ENCODE data around the gene TTLL8.

Gene TTLL8

DNA sequence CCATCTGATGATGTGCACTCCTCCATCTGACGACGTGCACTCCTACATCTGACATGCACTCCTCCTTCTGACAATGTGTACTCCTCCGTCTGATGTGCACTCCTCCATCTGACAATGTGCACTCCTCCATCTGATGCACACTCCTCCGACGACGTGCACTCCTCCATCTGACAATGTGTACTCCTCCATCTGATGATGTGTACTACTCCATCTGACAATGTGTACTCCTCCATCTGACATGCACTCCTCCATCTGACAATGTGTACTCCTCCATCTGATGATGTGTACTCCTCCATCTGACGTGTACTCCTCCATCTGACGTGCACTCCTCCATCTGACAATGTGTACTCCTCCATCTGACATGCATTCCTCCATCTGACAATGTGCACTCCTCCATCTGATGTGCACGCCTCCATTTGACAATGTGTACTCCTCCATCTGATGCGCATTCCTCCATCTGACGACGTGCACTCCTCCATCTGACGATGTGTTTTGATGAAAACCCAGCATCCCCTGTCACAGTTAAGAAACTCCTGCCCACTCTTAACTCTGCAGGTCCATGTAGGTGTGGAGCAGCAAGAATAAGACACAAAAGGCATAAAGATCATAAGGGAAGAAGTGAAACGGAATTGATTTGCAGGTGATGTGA, 35.8 kb downstream of the TTLL8 start:
- Histone ChIP-seq H3K27me3 (no peaks in the 10 kb centered on the region), H3K36me3 (no peaks in the 10 kb centered on the region), H3K4me3 (ENCODE audit: low read depth, low read length) (no peak overlapping the region), H3K4me1 (no peaks in the 10 kb centered on the region), H3K9me3 (no peaks in the 10 kb centered on the region)
- TF ChIP-seq, protein P1, sequence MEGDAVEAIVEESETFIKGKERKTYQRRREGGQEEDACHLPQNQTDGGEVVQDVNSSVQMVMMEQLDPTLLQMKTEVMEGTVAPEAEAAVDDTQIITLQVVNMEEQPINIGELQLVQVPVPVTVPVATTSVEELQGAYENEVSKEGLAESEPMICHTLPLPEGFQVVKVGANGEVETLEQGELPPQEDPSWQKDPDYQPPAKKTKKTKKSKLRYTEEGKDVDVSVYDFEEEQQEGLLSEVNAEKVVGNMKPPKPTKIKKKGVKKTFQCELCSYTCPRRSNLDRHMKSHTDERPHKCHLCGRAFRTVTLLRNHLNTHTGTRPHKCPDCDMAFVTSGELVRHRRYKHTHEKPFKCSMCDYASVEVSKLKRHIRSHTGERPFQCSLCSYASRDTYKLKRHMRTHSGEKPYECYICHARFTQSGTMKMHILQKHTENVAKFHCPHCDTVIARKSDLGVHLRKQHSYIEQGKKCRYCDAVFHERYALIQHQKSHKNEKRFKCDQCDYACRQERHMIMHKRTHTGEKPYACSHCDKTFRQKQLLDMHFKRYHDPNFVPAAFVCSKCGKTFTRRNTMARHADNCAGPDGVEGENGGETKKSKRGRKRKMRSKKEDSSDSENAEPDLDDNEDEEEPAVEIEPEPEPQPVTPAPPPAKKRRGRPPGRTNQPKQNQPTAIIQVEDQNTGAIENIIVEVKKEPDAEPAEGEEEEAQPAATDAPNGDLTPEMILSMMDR (IDR thresholded peaks at IDR 0.05; ENCODE audit: low read depth, low read length) = no peak
- no peak for DNase-seq

DNA sequence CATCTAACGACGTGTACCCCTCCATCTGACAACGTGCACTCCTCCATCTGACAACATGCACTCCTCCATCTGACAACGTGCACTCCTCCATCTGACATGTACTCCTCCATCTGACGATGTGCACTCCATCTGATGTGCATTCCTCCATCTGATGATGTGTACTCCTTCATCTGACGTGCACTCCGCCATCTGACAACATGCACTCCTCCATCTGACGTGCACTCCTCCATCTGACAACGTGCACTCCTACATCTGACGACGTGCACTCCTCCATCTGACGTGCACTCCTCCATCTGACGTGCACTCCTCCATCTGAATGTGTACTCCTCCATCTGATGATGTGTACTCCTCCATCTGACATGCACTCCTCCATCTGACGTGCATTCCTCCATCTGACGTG, 37.5 kb downstream of the TTLL8 start:
- DNase-seq = no peak
- Histone ChIP-seq H3K36me3 (no peaks in the 10 kb centered on the region), H3K4me1 (no peaks in the 10 kb centered on the region), H3K27me3 (no peaks in the 10 kb centered on the region), H3K4me3 (ENCODE audit: low read depth, low read length) (no peak overlapping the region), H3K9me3 (no peaks in the 10 kb centered on the region)
- TF ChIP-seq, protein P1 (IDR thresholded peaks at IDR 0.05; ENCODE audit: low read depth, low read length) = no peak

DNA sequence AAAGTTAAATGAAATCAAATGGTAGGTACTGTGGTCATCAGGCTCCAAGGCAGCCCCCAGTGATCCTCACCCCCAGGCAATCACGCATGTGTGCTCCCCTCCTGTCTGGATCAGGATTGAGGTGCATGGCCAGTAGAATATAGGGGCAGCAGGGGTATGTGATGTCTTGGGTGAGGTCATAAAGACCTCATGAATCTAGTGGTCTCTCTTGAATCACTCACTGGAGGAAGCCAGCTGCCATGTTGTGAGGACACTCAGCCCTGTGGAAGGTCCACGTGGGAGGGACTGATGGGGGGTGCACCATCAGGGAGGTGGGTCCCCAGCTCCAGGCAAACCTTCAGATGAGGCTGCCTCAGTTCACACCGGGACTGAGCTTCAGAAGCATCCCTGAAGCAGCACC, 38.8 kb downstream of the TTLL8 start:
- H3K4me3 ChIP-seq (ENCODE audit: low read depth, low read length) = no peak overlapping the region
- H3K9me3 ChIP-seq = no peaks in the 10 kb centered on the region
- TF ChIP-seq, protein P1 (IDR thresholded peaks at IDR 0.05; ENCODE audit: low read depth, low read length) = no peak
- no peaks in the 10 kb centered on the region for H3K36me3 ChIP-seq
- no peaks in the 10 kb centered on the region for H3K4me1 ChIP-seq
- no peak for DNase-seq
- peaks cover 8% of the 10 kb centered on the region for H3K27me3 ChIP-seq

DNA sequence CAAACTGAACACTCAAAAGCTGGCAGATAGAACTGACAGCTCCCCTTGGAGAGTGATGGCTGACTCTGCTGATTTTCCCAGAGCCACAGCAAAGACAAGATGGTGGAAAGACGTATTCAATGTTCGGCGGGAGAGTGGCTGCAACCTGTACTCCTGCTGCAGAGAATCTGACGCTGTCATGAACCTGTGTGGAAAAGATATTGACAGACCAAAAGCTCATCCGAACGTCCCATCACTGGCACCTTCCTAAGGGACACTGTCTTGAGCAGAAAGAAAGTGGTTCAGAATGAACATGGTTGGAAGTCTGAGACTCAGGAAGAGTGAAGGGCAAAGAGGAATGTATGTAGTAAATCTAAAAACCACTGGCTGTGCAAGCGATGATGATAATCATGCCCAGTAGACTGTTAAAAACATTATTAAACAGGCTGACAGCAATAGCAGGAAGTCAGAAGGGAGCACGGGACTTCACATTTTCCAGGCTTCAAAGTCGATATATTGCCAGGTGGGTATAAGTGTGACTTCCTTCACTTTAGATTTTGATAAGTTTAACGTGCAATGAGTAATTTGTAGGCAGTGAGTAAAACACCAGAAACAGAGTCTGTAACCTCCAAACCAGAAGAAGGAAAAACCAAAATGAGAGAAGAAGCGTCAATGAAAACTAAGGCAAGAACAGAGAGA, 39.4 kb downstream of the TTLL8 start:
- no peak for DNase-seq
- TF ChIP-seq, protein P1 (IDR thresholded peaks at IDR 0.05; ENCODE audit: low read depth, low read length) = no peak
- Histone ChIP-seq H3K4me3 (ENCODE audit: low read depth, low read length) (no peak overlapping the region), H3K4me1 (no peaks in the 10 kb centered on the region), H3K36me3 (no peaks in the 10 kb centered on the region), H3K9me3 (no peaks in the 10 kb centered on the region), H3K27me3 (peaks cover 13% of the 10 kb centered on the region)

DNA sequence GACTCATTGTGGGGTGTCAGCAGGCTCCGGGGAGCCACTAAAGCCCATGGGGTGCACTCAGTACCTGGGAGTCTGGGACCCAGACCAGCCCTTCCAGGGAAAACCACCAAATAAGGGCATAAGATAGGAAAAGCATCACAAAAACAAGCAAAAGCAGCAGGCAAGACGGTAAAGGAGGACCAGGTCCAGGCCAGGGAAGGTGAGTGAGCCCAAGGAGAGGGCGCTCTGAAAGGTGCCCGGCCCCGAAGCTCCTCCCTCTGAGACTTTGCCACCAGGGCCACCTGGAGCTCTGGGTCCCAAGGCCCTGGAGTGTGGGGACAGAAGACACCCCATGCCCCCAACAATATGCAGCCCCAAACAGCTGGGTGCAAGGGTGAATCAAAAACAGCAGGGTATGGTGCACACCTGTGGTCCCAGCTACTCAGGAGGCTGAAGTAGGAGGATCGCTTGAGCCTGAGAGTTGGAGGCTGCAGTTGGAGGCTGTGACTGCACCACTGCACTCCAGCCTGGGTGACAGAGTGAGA, 40.3 kb downstream of the TTLL8 start:
- TF ChIP-seq, protein P1 (IDR thresholded peaks at IDR 0.05; ENCODE audit: low read depth, low read length) = no peak
- Histone ChIP-seq H3K4me1 (no peaks in the 10 kb centered on the region), H3K4me3 (ENCODE audit: low read depth, low read length) (no peak overlapping the region), H3K27me3 (peaks cover 16% of the 10 kb centered on the region), H3K9me3 (no peaks in the 10 kb centered on the region), H3K36me3 (no peaks in the 10 kb centered on the region)
- DNase-seq = no peak
